Parathyroid adenoma (tissue), 2 donors: ENCODE results near the gene STAC.

Source experiments
- H2AFZ ChIP-seq: fragments of 300-600 bp; sonication (generic); one replicate; pipeline ENCODE4 v1.7.0; 2017; ENCODE audit warnings: antibody characterized with exemption, mild to moderate bottlenecking
- H3K27ac ChIP-seq: fragments of 300-600 bp; sonication (generic); one replicate; pipeline ENCODE4 v1.7.0; 2017
- H3K27me3 ChIP-seq: fragments of 300-600 bp; sonication (generic); one replicate; pipeline ENCODE4 v1.7.0; 2017; ENCODE audit warnings: low read length; ENCODE audit not compliant: control insufficient read depth, insufficient read depth
- H3K36me3 ChIP-seq: fragments of 300-600 bp; sonication (generic); one replicate; pipeline ENCODE4 v1.7.0; 2017; ENCODE audit warnings: low read length; ENCODE audit not compliant: control insufficient read depth, insufficient read depth
- H3K4me1 ChIP-seq: fragments of 300-600 bp; sonication (generic); one replicate; pipeline ENCODE4 v1.7.0; 2017; ENCODE audit warnings: control low read depth
- H3K4me2 ChIP-seq: fragments of 300-600 bp; sonication (generic); one replicate; pipeline ENCODE4 v1.7.0; 2017; ENCODE audit warnings: low read length
- H3K4me3 ChIP-seq: fragments of 300-600 bp; sonication (generic); one replicate; pipeline ENCODE4 v1.7.0; 2017; ENCODE audit warnings: low read depth, low read length
- H3K79me2 ChIP-seq: fragments of 300-600 bp; sonication (generic); one replicate; pipeline ENCODE4 v1.7.0; 2017; ENCODE audit warnings: control low read depth
- H3K9ac ChIP-seq: fragments of 300-600 bp; sonication (generic); one replicate; pipeline ENCODE4 v1.7.0; 2017; ENCODE audit warnings: mild to moderate bottlenecking
- H3K9me3 ChIP-seq: fragments of 300-600 bp; sonication (generic); one replicate; pipeline ENCODE4 v1.7.0; 2017; ENCODE audit warnings: low read length; ENCODE audit not compliant: control insufficient read depth
- TF ChIP-seq, protein P1 (sequence below): fragments of 300-600 bp; sonication (generic); IDR thresholded peaks from one replicate; pipeline ENCODE4 v1.7.0; 2017; ENCODE audit warnings: antibody characterized with exemption, mild to moderate bottlenecking
- donor health status: primary hyperparathyroidism.

Gene STAC

DNA sequence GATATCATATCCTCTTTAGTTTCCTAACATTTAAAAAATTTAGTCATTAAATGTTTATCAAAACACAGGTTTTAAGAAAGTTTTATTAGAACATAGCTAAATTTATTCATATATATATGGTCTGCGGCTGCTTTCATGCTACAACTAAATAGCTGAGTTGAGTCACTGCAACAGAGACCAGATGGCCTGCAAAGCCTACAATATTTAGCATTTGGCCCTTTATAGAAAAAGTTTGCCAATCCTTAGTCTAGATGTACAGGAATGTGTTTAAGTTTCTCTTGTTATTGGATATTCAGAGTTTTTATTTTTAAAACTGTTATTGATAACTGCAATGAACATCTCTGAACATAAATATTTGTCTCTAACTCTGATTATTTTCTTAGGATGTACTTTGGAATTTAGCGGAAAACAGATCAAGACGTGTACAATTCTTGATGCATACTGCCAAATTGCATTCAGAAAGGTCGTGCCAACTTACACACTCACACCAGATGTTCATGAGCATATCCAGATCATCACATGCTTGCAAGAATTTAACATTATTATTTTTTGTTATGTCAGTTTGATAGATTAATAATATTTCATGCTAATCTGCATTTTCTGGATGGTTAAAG lies 157.9 kb downstream of the STAC start:
- Histone ChIP-seq H3K9me3 (no peaks in the 10 kb centered on the region), H3K79me2 (no peaks in the 10 kb centered on the region), H3K27ac (no peak overlapping the region), H3K4me2 (no peak overlapping the region), H3K36me3 (no peaks in the 10 kb centered on the region), H3K4me1 (peaks cover 2% of the 10 kb centered on the region), H3K4me3 (no peak overlapping the region), H3K9ac (no peak overlapping the region), H2AFZ (no peak overlapping the region), H3K27me3 (no peaks in the 10 kb centered on the region)
- TF ChIP-seq, protein P1, sequence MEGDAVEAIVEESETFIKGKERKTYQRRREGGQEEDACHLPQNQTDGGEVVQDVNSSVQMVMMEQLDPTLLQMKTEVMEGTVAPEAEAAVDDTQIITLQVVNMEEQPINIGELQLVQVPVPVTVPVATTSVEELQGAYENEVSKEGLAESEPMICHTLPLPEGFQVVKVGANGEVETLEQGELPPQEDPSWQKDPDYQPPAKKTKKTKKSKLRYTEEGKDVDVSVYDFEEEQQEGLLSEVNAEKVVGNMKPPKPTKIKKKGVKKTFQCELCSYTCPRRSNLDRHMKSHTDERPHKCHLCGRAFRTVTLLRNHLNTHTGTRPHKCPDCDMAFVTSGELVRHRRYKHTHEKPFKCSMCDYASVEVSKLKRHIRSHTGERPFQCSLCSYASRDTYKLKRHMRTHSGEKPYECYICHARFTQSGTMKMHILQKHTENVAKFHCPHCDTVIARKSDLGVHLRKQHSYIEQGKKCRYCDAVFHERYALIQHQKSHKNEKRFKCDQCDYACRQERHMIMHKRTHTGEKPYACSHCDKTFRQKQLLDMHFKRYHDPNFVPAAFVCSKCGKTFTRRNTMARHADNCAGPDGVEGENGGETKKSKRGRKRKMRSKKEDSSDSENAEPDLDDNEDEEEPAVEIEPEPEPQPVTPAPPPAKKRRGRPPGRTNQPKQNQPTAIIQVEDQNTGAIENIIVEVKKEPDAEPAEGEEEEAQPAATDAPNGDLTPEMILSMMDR = no peak

DNA sequence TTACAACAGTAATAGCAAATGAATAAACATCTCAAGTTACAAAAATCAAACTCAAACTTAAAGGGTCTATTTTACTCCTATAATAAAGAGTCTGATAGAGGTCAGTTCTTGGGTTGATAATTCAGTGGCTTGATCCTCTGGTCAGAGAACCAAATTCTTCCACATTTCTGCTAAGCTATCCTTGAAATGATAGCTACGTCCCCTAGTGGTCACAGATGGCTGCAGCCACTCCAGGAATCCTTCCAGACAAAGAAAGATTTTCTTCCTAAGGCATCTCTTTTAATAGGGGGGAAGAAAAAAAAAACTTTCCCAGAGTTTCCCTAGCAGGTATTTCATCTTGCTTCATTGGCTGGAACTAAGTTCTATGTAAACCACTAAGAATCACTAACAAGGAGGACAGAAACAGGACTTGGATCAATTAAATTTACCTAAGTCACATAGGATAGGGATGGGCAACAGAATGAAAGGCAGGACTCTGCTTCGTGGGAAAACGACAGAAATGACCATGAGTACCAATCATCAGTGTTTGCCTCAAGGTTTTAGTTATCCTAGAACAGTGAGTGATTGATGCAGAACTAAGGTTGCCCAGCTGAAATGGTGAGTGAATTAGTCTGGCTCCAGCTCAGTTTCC lies 160.7 kb downstream of the STAC start:
- no peak overlapping the region for H2AFZ ChIP-seq
- peaks cover 2% of the 10 kb centered on the region for H3K4me1 ChIP-seq
- TF ChIP-seq, protein P1 = peak; percentile 77
- H3K36me3 ChIP-seq = no peaks in the 10 kb centered on the region
- no peak overlapping the region for H3K4me2 ChIP-seq
- no peak overlapping the region for H3K27ac ChIP-seq
- H3K4me3 ChIP-seq = no peak overlapping the region
- H3K27me3 ChIP-seq = no peaks in the 10 kb centered on the region
- H3K9ac ChIP-seq = no peak overlapping the region
- no peaks in the 10 kb centered on the region for H3K9me3 ChIP-seq
- H3K79me2 ChIP-seq = no peaks in the 10 kb centered on the region

DNA sequence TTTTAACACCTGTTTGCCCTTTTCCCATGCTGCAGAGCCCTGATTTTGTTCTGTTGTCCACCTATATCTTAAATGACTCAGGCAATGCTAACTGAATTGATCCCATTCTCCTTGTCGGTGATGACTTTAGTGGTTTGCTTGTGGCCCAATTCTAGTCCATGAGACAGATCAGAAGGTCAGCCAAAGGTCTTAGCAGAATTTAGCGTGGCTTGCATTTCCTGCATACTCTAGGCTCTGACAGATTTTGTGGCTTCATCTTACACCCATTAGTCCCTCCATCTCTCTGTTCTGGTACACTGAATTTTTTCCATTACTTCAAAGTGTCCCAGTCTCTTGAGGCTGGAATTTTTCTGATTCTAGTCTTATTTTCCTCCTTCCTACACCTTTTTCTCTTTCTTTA lies 161.9 kb downstream of the STAC start:
- peak overlapping the region; percentile 63 for H3K27ac ChIP-seq
- TF ChIP-seq, protein P1 = no peak

DNA sequence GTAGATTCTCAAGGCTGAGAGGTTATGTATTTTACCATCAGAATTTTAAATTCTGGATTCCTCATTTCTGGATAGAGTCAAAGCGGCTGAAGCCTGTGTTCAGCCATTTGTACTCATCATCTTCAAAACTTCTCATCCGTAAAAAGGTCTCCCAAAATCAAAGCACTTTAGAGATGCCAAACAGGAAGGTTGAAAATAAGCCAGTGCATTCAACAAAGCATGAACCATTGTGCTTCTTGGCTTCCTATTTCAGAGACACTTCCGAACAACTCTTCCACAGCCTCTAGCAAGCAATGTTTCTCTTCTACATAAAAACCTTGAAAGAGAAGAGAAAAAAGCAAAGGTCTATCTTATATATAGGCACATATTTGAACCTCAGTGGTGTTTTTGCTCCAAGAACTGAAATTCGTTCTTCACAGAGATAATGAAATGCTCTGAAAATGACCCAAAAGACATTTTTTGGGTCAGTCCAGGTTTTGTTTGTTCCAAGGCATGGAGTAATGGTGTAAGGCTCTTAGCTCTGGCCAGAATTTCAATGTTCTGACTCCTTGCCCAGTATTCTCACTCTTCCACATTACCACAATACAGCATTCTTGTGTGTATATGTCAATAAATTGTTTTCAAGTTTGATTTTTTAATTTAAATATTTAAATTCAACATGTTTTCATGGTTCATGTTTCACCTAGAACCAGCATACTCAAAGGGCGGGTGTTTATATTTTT lies 163.1 kb downstream of the STAC start:
- Histone ChIP-seq H3K79me2 (no peaks in the 10 kb centered on the region), H3K9me3 (no peaks in the 10 kb centered on the region), H2AFZ (no peak overlapping the region), H3K27me3 (no peaks in the 10 kb centered on the region), H3K36me3 (no peaks in the 10 kb centered on the region), H3K4me2 (no peak overlapping the region), H3K27ac (peak overlapping the region; percentile 63), H3K4me3 (no peak overlapping the region), H3K4me1 (peaks cover 2% of the 10 kb centered on the region), H3K9ac (no peak overlapping the region)
- TF ChIP-seq, protein P1 = no peak

More for the DNA sequence above, 161.9 kb downstream of the STAC start:
- Histone ChIP-seq H3K4me3 (no peak overlapping the region), H3K9ac (no peak overlapping the region), H3K4me2 (no peak overlapping the region), H3K27me3 (no peaks in the 10 kb centered on the region), H3K4me1 (peaks cover 2% of the 10 kb centered on the region), H3K9me3 (no peaks in the 10 kb centered on the region), H3K36me3 (no peaks in the 10 kb centered on the region), H2AFZ (no peak overlapping the region), H3K79me2 (no peaks in the 10 kb centered on the region)
